ENCODE data around the gene CLEC18C.
"Not testable (repeated sequence)": the region's sequence is repeated elsewhere in the genome, so short reads cannot be mapped to it uniquely, and the experiment has no call there.

The CLEC18C gene

DNA sequence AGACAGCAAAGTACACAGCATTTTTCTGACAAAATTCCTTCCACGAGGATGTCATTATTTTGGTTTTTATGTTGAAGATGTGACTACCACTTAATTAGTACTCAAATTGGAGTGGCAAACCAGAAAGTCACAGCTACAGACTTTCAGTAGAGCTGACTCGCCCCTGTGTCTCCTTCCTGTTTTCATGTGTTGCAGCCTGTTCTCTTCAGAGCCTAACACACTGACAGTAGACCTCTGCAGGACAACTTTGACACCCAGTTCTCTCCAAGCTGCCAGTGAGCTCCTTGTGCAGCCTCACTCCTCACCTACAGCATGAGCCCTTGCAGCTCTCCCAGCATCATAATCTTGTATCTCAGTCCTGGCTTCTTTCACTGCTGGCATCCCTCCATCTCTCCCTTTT is 49.0 kb downstream of the CLEC18C start:
- not testable (repeated sequence) for DNase-seq

- not testable (repeated sequence) for DNase-seq
Observed at GRCh38 chr16:70223216-70223615, 49.6 kb downstream of the CLEC18C start.

GRCh38 chr16:70223971-70224513 is 50.5 kb downstream of the CLEC18C start:
- DNase-seq = not testable (repeated sequence)

- not testable (repeated sequence) for DNase-seq
Observed at GRCh38 chr16:70224645-70225044, 51.1 kb downstream of the CLEC18C start.

GRCh38 chr16:70225430-70225829 is 51.8 kb downstream of the CLEC18C start:
- not testable (repeated sequence) for DNase-seq

DNA sequence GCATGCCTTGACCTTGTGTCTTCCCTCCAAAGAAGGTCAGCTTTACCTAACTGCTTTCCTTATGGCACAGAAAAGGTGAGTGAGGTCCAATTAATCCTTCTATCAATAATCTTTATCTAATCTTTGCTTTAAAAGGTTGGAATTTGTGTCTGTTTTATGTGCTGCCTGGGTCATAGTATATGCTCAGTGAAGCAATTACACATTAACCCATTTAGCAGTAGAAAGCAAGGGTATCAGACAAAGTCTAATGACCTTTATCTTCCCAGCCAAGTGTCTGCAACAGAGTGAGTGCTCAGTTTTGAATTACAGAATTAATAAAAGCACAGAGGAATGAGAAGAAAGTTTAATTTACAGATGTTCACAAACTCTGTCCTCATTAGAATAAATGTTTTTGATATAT is 52.4 kb downstream of the CLEC18C start:
- DNase-seq = not testable (repeated sequence)

- DNase-seq = not testable (repeated sequence)
Observed at GRCh38 chr16:70231831-70232230, 58.2 kb downstream of the CLEC18C start.
